Measurements from ENCODE around the gene ZNF205. TPM values are rescaled to one million over a fixed set of nuclear protein-coding genes. Genes with fewer than 3 reads are reported as not detected.

ZNF205 gene
- total and polyA plus RNA-seq, 2 of the 8 experiments (the other 6 are each of a cell fraction or from before 2014, with no cell fraction given): 19.1 to 19.9 TPM

DNA sequence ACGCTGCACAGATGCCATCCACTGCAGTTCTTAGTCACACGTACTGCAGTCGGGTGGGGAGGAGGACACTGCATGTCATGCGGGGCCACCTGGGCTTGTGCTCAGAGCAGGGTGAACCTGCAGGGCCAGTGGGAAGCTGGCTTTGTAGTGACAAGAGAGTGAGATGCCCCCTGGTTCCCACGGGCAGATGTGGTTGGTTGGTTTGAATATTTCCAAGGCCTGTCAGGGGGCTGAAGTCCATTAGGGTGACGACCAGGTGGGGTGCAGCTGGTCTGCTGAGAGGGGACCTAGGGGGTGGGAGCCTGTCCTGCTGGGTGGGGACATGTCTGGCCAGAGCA is 36.8 kb downstream of the ZNF205 start (continued):
- TF ChIP-seq, protein P1, sequence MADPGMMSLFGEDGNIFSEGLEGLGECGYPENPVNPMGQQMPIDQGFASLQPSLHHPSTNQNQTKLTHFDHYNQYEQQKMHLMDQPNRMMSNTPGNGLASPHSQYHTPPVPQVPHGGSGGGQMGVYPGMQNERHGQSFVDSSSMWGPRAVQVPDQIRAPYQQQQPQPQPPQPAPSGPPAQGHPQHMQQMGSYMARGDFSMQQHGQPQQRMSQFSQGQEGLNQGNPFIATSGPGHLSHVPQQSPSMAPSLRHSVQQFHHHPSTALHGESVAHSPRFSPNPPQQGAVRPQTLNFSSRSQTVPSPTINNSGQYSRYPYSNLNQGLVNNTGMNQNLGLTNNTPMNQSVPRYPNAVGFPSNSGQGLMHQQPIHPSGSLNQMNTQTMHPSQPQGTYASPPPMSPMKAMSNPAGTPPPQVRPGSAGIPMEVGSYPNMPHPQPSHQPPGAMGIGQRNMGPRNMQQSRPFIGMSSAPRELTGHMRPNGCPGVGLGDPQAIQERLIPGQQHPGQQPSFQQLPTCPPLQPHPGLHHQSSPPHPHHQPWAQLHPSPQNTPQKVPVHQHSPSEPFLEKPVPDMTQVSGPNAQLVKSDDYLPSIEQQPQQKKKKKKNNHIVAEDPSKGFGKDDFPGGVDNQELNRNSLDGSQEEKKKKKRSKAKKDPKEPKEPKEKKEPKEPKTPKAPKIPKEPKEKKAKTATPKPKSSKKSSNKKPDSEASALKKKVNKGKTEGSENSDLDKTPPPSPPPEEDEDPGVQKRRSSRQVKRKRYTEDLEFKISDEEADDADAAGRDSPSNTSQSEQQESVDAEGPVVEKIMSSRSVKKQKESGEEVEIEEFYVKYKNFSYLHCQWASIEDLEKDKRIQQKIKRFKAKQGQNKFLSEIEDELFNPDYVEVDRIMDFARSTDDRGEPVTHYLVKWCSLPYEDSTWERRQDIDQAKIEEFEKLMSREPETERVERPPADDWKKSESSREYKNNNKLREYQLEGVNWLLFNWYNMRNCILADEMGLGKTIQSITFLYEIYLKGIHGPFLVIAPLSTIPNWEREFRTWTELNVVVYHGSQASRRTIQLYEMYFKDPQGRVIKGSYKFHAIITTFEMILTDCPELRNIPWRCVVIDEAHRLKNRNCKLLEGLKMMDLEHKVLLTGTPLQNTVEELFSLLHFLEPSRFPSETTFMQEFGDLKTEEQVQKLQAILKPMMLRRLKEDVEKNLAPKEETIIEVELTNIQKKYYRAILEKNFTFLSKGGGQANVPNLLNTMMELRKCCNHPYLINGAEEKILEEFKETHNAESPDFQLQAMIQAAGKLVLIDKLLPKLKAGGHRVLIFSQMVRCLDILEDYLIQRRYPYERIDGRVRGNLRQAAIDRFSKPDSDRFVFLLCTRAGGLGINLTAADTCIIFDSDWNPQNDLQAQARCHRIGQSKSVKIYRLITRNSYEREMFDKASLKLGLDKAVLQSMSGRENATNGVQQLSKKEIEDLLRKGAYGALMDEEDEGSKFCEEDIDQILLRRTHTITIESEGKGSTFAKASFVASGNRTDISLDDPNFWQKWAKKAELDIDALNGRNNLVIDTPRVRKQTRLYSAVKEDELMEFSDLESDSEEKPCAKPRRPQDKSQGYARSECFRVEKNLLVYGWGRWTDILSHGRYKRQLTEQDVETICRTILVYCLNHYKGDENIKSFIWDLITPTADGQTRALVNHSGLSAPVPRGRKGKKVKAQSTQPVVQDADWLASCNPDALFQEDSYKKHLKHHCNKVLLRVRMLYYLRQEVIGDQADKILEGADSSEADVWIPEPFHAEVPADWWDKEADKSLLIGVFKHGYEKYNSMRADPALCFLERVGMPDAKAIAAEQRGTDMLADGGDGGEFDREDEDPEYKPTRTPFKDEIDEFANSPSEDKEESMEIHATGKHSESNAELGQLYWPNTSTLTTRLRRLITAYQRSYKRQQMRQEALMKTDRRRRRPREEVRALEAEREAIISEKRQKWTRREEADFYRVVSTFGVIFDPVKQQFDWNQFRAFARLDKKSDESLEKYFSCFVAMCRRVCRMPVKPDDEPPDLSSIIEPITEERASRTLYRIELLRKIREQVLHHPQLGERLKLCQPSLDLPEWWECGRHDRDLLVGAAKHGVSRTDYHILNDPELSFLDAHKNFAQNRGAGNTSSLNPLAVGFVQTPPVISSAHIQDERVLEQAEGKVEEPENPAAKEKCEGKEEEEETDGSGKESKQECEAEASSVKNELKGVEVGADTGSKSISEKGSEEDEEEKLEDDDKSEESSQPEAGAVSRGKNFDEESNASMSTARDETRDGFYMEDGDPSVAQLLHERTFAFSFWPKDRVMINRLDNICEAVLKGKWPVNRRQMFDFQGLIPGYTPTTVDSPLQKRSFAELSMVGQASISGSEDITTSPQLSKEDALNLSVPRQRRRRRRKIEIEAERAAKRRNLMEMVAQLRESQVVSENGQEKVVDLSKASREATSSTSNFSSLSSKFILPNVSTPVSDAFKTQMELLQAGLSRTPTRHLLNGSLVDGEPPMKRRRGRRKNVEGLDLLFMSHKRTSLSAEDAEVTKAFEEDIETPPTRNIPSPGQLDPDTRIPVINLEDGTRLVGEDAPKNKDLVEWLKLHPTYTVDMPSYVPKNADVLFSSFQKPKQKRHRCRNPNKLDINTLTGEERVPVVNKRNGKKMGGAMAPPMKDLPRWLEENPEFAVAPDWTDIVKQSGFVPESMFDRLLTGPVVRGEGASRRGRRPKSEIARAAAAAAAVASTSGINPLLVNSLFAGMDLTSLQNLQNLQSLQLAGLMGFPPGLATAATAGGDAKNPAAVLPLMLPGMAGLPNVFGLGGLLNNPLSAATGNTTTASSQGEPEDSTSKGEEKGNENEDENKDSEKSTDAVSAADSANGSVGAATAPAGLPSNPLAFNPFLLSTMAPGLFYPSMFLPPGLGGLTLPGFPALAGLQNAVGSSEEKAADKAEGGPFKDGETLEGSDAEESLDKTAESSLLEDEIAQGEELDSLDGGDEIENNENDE (IDR thresholded peaks at IDR 0.05; ENCODE audit: insufficient replicate concordance, low read length): no peak
- TF ChIP-seq EZH2 (IDR thresholded peaks at IDR 0.05; ENCODE audit: low read depth, low read length, severe bottlenecking) (no peak), EGR1 (IDR thresholded peaks at IDR 0.05; ENCODE audit: borderline replicate concordance, low read depth, low read length) (no peak), KDM1A (IDR thresholded peaks at IDR 0.05; ENCODE audit: borderline replicate concordance, low read length) (no peak), POLR2AphosphoS5 (IDR thresholded peaks at IDR 0.05; ENCODE audit: low read depth, low read length) (no peak), POLR2A (IDR thresholded peaks at IDR 0.05; ENCODE audit: control extremely low read depth in 1 of 2, low read depth in 2 of 2, low read length in 2 of 2) (no peak), YY1 (IDR thresholded peaks at IDR 0.05; ENCODE audit: low read depth, low read length) (no peak), SP1 (IDR thresholded peaks at IDR 0.05; ENCODE audit: low read depth, low read length) (no peak)
- TF ChIP-seq, protein P2, sequence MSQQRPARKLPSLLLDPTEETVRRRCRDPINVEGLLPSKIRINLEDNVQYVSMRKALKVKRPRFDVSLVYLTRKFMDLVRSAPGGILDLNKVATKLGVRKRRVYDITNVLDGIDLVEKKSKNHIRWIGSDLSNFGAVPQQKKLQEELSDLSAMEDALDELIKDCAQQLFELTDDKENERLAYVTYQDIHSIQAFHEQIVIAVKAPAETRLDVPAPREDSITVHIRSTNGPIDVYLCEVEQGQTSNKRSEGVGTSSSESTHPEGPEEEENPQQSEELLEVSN (IDR thresholded peaks at IDR 0.05): no peak
- TF ChIP-seq, protein P3, sequence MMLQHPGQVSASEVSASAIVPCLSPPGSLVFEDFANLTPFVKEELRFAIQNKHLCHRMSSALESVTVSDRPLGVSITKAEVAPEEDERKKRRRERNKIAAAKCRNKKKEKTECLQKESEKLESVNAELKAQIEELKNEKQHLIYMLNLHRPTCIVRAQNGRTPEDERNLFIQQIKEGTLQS (IDR thresholded peaks at IDR 0.05; ENCODE audit: insufficient read depth, low read depth, low read length): no peak

Data from H1 (cell line).